GM06990 (cell line): Measurements from ENCODE around the gene GNG7.

Experiments
- DNase-seq: peaks from one replicate; pipeline ENCODE4 v3.0.0-alpha.2; 2011; ENCODE audit not compliant: insufficient read length; ENCODE audit errors: extremely low read depth
- H3K27me3 ChIP-seq: replicated peaks from 2 replicates; pipeline ENCODE4 v1.6.0; 2011; ENCODE audit warnings: low read length; ENCODE audit not compliant: control insufficient read depth, insufficient read depth
- H3K36me3 ChIP-seq: 2 replicates; pipeline ENCODE4 v1.5.1; 2011; ENCODE audit warnings: low read length; ENCODE audit not compliant: control insufficient read depth, insufficient read depth
- H3K4me3 ChIP-seq: replicated peaks from 2 replicates; pipeline ENCODE4 v1.5.1; 2011; ENCODE audit warnings: low read depth, mild to moderate bottlenecking, control low read depth, low read length
- TF ChIP-seq, protein P1 (sequence below): IDR thresholded peaks from 2 replicates; pipeline ENCODE4 v1.5.1; 2011; ENCODE audit warnings: low read length, control low read depth, mild to moderate bottlenecking, inconsistent platforms; ENCODE audit not compliant: insufficient read depth, poor library complexity, severe bottlenecking

GNG7 gene

DNA sequence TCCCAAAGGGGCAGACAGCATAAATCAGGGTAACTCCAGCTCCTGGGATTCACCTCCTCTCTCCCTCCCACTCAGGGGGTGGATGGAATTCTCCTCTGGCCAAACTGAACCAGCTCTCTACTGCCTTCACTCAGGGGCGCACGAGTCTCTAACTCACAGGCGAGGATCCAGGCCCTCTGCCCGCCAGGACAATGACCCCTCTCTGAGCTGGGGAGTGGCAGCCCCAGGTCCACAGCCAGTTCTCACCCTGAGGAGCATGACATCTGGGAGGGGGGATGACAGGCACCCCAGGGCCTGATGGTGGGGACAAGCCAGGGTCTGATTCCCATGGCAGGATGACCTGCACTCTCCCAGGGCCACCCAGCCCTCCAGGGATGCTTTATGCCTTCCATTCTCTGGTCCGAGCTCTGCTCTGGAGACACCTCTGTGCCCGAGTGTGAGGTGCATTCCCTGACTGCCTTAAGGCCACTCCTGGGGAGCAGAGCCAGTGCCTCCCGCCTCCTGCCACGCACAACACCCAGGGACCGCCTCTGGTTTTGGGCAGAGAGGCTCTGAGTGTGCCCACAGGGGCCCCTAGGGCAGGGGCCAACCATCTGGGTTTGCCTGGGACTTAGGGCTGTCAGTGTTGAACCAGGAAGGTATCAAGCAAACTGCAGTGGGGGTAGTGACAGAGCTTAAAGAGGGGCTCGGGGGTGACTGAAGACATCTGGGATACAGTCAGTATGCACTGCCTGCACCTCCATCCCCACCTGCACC lies 66.2 kb downstream of the GNG7 start:
- TF ChIP-seq, protein P1, sequence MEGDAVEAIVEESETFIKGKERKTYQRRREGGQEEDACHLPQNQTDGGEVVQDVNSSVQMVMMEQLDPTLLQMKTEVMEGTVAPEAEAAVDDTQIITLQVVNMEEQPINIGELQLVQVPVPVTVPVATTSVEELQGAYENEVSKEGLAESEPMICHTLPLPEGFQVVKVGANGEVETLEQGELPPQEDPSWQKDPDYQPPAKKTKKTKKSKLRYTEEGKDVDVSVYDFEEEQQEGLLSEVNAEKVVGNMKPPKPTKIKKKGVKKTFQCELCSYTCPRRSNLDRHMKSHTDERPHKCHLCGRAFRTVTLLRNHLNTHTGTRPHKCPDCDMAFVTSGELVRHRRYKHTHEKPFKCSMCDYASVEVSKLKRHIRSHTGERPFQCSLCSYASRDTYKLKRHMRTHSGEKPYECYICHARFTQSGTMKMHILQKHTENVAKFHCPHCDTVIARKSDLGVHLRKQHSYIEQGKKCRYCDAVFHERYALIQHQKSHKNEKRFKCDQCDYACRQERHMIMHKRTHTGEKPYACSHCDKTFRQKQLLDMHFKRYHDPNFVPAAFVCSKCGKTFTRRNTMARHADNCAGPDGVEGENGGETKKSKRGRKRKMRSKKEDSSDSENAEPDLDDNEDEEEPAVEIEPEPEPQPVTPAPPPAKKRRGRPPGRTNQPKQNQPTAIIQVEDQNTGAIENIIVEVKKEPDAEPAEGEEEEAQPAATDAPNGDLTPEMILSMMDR, result no peak
- no peak for DNase-seq
- Histone ChIP-seq H3K36me3 (no peaks in the 10 kb centered on the region), H3K27me3 (no peaks in the 10 kb centered on the region), H3K4me3 (no peak overlapping the region)

DNA sequence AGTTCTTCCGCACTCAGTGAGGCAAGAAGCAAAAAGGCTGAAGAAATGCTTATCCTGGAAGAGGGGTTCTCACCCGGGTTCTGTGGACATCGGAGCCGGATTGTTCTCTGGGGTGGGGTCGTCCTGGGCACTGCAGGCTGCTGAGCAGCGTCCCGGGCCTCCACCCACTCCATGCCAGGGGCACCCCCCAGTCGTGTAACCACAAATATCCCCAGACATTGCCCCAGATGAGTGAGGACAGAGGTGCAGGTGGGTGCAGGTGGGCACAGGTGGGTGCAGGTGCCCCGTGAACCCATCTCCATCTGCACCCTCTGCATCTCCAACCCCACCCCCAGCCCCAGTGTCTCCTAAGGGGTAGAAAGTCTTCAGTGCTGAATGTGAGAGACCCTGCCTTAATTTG lies 67.5 kb downstream of the GNG7 start:
- DNase-seq, result no peak
- Histone ChIP-seq H3K36me3 (no peaks in the 10 kb centered on the region), H3K4me3 (no peak overlapping the region), H3K27me3 (no peaks in the 10 kb centered on the region)
- TF ChIP-seq, protein P1, result no peak

DNA sequence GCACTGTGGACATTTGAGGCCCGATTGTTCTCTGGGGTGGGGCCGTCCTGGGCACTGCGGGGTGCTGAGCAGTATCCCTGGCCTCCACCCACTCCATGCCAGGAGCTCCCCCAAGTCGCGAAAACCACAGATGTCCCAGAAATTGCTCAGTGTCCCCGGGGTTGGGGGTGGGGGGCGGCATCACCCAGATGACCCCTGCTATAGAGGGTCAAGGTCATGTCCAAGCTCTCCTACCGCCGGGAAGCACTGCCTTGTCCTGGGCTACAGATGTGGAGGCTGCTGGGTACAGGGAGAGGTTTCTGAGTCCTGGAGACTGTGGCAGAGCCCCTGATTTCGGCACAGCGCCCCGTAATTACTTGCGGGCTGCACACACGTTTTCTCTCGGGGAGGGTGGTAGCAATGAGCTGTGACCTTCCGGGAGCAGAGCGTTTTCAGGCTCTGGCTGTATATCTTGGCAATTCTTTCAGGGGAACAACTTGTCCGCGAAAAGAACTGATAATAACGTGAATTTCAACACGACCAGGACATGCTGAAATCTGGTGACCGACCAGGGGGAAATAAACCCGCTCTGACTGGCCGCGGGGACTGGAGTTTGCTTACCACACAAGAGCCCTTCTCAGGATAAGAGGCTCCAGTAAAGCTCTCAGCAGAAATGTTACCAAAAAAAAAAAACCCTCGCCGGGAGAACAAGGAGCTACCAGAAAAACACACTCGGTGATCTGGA lies 68.1 kb downstream of the GNG7 start:
- TF ChIP-seq, protein P1, result no peak
- no peaks in the 10 kb centered on the region for H3K27me3 ChIP-seq
- DNase-seq, result no peak
- no peak overlapping the region for H3K4me3 ChIP-seq
- no peaks in the 10 kb centered on the region for H3K36me3 ChIP-seq

DNA sequence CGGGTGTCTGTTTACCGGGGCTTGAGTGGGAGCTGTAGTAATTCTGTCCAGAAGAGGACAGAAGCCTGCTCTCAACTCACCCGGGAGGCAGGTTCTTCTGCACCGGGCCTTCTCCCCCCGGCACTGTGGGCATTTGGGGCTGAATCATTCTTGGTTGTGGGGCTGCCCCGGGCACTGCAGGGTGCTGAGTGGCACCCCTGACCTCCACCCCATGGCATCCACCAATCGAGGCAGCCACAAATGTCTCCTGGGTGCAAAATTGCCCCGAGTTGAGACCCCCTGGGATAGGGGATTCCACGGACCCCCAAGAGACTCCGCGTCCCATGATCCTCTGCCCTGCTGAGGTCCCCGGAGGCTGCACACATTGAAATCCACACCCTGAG lies 68.8 kb downstream of the GNG7 start:
- Histone ChIP-seq H3K27me3 (no peaks in the 10 kb centered on the region), H3K4me3 (no peak overlapping the region), H3K36me3 (no peaks in the 10 kb centered on the region)
- TF ChIP-seq, protein P1, result no peak
- DNase-seq, result no peak

DNA sequence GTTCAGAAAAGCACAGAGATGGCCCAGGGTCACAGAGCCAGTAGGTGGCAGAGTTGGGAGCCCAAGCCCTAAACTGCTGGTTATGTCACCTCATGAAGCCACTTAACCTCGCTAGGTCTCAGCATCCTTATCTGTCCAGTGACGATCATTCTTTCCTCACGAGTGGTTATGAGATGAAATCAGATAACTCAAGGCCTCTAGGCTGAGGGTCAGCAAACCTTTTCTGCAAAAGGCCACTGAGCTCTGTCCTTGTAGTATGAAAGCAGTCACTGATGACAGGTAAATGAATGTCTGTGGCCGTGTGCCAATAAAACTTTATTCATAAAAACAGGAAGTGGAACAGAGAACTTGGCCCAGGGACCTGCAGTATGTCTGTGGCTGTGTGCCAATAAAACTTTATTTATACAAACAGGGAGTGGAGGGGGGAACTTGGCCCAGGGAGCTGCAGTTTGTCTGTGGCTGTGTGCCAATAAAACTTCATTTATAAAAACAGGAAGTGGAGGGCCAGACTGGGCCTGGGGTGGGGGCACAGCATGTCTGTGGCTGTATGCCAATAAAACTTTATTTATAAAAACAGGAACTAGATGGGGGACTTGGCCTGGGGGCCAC lies 71.2 kb downstream of the GNG7 start:
- no peaks in the 10 kb centered on the region; the same call in 1 of the 2 replicates for H3K36me3 ChIP-seq
- H3K4me3 ChIP-seq, result no peak overlapping the region
- no peaks in the 10 kb centered on the region for H3K27me3 ChIP-seq
- TF ChIP-seq, protein P1, result peak; percentile 14
- peak; percentile 63 for DNase-seq
